GM18951 (cell line): ENCODE results near the gene COMP.

Experiments
- POLR2A ChIP-seq: IDR thresholded peaks from 4 replicates; pipeline ENCODE4 v1.6.1; 2011; ENCODE audit warnings: mild to moderate bottlenecking; ENCODE audit not compliant: insufficient read length, insufficient read depth; ENCODE audit errors: extremely low read depth
- in situ Hi-C: fragments of 300-500 bp; cut with MboI; formaldehyde crosslinking; loops from one replicate; pipeline ENCODE4 v1.12.0; 2022; ENCODE audit warnings: low sequenced_read_pairs, mixed read lengths, inconsistent platforms; ENCODE audit not compliant: unreplicated experiment

Gene COMP

DNA sequence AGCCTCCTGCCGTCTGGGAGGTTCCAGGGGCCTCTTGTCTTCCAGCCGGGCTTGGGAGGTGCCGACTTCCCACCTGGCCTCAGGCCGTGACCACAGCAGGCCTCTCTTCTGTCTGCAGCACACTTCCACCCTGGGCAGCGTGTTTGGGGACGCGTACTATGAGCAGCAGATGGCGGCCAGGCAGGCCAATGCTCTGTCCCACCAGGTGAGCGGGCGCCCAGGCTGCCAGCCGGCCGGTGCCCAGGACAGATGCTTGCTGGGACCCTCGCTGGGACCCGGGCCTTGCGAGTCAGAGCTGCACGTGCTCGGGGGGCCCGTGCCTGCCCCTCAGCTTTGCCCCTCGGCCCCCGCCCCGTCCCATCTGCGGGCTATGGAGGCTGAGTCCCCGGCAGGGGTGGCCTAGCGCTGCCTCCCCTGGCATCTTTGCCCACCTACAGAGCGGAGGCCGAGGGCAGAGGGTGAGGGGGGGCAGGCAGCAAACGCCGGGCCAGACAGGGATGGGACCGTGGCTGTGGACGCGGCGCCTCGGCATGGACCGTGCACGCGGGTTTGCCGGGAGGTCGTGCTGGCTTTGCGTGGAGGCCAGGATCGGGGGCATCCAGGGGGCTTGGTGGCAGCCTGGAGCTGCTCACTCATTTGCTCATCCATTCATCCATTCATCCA is 16.2 kb downstream of the COMP start:
- no peak for TF ChIP-seq POLR2A
- in situ Hi-C loops, result no loop called here

DNA sequence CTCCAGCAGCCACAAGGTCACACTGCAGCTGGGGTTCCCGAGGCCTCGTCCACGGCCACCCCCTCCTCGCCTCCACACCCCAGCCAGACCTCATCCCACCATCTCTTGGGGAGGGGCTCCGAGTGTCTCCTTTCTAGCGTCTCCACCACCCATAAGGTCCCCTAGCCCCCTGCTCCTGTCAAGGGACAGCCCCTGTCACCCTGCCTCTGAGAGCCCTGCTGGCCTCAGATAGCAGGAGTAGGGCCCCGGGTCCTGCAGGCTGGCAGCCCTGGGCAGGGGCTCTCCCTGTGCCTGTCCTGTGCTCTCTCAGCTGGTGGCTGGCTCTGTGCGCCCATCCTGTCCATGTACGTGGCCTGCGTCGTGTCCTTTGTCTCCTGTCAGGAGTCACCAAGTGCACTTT is 17.0 kb downstream of the COMP start:
- no peak for TF ChIP-seq POLR2A
- in situ Hi-C loops, result no loop called here

DNA sequence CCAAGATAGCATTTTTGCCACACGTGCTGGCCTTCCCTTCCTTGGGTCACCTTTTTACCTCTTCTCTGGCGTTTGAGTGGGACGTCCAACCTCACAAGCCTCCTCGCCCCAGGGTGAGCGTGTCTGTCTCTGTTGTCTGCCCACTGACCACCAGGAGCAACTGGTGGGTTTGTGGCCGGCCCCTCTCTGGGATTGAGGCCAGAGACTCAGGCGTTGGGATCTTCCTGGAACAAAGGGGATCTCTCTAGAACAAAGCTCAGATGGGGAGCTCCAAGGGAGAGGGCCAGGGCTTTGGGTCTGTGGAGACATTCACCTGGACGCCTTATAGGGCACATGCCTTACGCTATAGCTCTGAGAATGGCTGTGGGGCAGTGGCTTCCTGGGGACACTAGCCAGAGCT is 17.4 kb downstream of the COMP start:
- no peak for TF ChIP-seq POLR2A
- in situ Hi-C loops, result no loop called here

DNA sequence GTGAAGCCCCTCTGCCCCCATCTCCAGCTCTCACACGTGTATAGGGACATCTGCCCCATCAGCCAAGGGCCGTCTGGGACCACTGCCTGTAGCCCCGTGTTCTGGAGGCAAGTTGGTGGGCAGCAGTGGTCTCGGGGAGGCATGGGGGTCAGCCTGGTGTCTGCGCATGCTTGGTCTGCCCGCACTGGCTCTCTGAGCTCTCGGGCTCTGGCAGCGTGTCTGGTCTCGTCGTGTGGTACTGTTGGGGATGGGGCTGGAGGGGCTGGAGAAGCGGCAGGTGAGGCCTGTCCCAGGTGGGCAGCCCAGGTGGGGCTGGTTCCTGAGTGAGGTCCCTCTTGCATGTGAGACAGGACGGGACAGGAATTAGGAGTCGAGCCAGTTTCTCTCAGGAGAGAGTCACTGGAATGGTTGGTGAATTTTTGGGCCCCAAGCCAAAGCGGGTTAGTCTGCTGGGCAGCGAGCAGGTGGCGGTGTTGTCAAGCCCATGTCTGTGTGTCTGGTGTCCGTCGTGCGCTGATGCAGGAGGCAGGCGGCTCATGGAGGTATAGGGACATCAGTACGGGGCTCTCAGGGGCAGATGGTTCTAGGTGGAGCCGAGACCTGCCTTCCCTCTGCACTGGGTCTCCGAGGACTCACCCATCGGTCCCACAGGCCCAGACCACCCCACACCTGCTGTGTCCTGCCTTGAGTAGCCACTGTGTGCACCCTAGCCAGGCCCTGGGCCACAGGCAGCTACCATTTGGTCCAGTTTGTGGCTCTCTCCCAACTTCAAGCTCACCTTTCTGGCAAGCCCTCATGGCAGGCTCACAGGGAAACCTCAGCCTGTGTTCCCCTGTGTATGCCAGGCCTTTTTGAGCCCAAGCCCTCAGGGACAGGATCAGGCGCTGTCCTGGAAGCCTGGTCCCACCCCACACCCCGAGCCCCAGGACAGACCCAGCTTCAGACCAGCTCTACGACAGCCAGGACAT is 18.2 kb downstream of the COMP start:
- in situ Hi-C loops, result no loop called here
- no peak for TF ChIP-seq POLR2A

DNA sequence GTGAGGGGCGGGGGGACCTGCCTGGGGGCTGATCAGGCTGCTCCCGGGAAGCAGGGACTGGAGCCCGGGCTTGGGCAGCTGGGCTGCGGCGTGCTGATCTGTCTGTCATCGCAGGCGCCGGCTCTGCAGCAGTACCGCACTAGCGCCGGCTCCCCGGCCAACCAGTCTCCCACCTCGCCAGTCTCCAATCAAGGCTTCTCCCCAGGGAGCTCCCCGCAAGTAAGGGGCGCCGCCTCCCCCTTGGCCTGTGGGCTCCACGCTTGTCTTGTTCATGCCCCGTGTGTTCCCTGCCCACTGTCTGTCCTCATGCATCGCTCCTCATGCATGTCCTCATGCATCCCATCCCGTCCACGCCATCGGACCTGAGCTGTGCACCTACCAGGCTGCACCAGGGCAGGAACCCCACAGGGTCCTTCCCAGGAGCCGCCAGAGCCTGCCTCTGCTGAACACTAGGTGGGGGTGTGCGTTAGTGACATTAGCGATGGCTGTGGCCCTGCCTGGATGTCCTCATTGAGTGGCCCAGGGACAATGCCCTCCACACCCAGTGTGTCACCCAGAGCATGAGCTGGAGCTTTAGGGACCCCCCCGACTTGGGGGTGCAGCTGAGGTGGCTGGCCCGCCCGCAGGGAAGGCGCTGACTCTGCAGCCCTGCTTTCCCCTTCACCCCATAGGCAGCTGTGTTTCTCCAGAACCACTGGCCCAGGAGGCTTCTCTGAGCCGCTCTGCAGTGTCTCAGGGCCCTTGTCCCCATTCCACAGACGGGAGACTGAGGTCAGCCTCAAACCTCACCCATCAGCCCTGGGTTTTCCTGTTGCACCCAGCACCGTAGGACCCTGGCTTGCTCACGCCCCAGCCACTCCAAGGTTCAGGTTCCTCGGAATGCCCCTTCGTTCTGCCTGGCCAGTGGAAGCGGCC is 19.5 kb downstream of the COMP start:
- no peak for TF ChIP-seq POLR2A
- in situ Hi-C loops, result no loop called here

DNA sequence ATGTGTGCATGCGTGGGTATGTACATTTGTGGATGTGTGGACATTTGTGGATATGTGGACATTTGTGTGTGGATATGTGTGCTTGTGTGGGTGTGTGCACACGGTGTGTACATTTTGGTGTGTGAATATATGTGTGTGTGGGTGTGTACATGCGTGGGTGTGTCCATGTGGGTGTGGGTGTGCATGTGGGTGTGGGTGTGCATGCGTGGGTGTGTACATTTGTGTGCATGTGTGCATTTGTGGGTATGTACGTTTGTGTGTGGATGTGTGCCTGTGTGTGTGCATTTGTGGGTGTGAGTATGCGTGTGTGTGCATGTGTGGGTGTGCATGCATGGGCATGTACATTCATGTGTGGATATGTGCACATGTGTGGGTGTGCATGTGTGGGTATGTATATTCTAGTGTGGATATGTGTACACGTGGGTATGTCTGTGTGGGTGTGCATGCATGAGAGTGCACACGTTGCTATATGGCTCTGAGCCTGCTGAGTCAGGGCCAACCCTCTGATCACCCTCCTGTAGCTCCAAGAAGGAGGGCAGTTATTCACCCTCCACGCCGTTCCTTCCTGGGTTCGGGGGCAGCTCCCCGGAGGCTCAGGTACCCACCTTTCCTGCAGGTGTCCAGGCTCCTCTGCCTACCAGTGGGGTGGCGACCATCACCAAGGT is 20.3 kb downstream of the COMP start:
- in situ Hi-C loops, result no loop called here
- TF ChIP-seq POLR2A, result no peak

DNA sequence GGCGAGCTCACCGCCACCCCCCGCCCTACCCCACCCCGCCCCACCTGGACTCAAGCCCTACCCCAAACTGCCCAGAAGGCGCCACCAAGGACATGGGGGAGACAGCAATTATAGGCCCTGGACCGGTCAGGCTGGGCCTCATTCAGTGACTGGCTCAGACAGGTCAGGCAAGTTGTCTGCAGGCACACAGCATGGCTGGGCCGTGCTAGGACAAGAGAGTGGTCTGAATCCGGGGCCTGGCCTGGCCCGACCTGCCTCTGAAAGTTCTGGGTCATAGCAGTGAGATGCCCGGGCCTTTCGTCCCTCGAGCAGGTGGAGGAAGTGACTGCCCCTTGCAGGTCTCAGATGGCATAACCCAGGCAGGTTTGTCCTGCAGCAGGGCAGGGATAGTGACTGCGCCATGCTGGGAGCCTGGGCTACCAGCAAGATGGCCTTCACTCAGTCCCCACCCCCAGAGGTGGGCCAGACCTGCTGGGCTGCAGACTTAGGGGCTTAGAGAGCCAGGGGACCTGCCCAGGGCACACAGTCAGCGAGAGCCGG is 21.0 kb downstream of the COMP start:
- no peak for TF ChIP-seq POLR2A
- in situ Hi-C loops, result no loop called here

DNA sequence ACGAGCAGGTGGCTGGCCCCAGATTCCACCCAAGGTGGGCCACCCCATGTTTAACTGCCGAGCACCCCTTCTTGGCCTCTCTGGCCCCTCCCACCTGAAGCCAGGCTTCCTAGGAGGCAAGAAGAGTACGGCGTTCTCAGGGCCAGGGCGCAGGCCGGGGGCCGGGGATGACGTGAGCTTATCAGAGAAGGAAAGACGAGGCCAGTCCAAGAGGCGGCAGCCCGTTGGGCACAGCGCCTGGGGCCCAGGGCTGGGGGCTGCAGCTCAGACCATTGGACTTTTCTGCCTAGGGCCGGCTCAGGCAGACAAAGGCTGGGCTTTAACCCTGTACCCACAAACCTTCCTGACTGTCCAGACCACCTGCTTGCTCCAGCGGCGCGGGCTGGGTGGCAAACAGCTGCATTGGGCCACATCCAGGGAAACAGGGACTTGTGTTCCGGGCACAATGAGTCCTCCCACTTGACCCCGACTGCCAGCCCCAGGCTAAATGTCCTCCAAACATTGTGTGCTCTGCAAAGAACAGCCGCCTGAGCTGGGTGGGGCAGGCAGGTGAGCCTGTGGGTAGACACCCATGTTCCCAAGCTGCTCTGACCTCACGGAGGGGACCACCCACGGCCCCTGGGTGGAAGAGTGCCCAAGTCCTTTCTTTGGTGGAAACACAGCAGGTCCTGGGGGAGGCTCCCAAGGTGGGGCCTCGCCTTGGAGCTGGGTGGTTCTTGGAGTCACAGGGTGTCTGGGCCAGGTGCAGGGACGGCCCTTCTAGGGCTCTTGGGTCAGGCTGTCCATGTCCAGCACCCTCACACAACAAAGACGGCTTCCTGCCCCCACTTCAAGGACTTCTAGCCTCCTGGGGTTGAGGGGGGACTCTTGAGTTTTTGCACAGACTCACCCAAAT is 21.9 kb downstream of the COMP start:
- no peak for TF ChIP-seq POLR2A
- in situ Hi-C loops, result no loop called here

DNA sequence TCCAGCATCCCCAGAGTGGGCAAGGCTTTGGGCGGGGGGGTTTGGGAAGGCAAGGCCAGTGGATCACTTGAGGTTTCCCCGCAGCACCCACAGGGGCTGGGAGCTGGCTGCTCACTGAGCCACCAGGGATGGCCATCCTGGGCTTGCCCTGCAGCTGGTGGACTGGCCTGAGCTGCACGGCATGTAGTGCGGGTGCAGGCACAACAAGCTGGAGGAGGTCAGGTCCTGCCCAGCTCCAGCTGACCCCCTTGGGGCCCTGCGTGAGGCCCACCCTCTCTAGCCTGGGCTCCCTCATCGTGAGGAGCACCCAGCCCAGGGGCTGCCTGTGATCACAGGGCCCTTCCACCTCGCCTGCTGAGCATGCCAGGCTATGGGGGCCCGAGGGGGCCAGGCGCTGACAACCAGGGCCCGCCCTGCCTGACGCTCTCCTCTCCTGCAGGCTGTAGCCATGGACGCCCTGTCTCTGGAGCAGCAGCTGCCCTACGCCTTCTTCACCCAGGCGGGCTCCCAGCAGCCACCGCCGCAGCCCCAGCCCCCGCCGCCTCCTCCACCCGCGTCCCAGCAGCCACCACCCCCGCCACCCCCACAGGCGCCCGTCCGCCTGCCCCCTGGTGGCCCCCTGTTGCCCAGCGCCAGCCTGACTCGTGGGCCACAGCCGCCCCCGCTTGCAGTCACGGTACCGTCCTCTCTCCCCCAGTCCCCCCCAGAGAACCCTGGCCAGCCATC is 22.9 kb downstream of the COMP start:
- in situ Hi-C loops, result no loop called here
- no peak for TF ChIP-seq POLR2A

DNA sequence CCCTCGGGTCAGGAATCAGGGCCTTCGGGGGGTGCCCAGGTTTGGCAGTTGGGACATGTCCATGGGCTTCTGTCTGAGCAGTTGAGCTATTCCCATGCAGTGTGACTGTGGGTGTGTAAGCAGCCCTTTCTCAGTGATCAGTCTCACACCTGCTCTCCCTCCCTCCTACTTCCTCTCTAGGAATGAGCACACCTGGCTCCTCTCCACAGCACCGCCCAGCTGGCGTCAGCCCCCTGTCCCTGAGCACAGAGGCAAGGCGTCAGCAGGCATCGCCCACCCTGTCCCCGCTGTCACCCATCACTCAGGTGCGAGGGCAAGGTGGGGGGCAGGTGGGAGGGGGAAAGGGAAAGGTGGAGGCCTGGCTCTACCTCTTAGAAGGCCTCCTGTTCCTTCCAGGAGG is 25.9 kb downstream of the COMP start:
- no peak for TF ChIP-seq POLR2A
- in situ Hi-C loops, result no loop called here

DNA sequence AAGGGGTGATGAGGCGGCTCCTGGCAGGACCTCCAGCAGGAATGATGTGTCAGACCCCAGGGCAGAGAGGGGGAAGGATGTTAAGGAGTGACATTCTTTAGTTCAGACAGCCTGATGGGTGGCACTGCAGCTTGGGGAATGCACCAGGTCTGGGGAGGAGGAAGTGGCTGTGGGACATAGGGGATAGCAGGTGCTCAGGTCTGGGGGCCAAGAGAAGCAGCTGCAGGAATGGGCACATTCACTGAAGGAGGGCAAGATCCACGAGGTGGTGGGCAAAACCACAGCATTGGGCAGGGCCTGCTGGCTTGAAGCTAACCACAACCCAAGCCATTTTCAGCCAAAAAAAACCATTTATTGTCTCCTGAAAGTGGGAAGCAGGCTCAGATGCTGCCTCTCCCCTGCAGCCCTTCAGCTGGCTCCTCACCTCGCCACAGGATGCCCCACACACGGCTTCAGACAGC is 26.5 kb downstream of the COMP start:
- TF ChIP-seq POLR2A, result no peak
- in situ Hi-C loops, result no loop called here
